ENCODE data around the gene IFT80.

The IFT80 gene

DNA sequence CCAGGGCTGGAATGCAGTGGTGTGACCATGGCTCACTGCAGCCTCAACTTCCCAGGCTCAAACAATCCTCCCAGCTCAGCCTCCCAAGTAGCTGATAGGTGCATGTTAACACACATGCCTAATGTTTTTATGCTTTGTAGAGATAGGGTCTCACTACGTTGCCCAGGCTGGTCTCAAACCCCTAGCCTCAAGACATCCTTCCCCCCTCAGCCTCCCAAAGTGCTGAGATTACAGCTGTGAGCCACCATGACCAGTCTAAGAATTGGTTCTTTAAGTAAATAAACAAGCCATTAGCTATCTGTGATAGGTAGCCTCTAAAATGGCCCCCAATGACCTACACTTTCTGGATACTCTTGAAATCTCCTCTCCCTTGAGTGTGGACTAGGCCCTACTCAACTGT, 46.8 kb upstream of the IFT80 start:
- H3K36me3 ChIP-seq (ENCODE audit: low read length) = peaks cover 41% of the 10 kb centered on the region

DNA sequence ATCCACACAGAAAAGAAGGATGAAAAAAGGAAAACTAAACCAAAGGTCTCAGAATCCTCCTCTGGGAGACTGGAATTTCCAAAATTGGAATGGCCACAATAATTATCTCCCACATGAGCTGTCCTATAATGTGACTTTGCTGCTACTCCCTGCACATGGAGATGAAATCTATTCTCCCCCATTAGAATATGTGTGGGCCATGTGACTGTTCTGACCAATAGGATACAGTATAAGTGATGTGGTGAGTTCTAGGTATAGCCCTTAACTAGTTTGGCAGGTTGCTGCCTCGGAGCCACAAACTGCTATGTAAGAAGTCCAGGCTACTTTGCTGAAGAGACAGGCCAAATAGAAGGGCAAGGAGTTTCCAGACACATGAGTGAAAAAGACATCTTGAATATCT, 45.4 kb upstream of the IFT80 start:
- no peaks in the 10 kb centered on the region for H3K9me2 ChIP-seq (replicated peaks; ENCODE audit: insufficient read depth, low read length)
- peaks cover 100% of the 10 kb centered on the region for H3K79me2 ChIP-seq (ENCODE audit: insufficient read depth, low read length)
- H3K36me3 ChIP-seq (ENCODE audit: low read length) = peaks cover 45% of the 10 kb centered on the region
- no peak overlapping the region for H2AFZ ChIP-seq (ENCODE audit: low read depth, low read length, severe bottlenecking)
- H3K9ac ChIP-seq (ENCODE audit: low read length) = no peak overlapping the region
- peak overlapping the region; percentile 7 for H3K4me2 ChIP-seq (ENCODE audit: low read depth, low read length, poor library complexity, severe bottlenecking)
- H3K27ac ChIP-seq (ENCODE audit: low read depth, low read length) = 0 out of 2 replicates have a peak overlapping the region, but pooled peaks have one; percentile 11
- H4K20me1 ChIP-seq (ENCODE audit: low read depth, low read length) = peaks cover 3% of the 10 kb centered on the region; the same call in 1 of the 2 replicates
- H3K4me3 ChIP-seq (ENCODE audit: insufficient read depth, low read length, poor library complexity, severe bottlenecking) = no peak overlapping the region
- TF ChIP-seq, protein P1, sequence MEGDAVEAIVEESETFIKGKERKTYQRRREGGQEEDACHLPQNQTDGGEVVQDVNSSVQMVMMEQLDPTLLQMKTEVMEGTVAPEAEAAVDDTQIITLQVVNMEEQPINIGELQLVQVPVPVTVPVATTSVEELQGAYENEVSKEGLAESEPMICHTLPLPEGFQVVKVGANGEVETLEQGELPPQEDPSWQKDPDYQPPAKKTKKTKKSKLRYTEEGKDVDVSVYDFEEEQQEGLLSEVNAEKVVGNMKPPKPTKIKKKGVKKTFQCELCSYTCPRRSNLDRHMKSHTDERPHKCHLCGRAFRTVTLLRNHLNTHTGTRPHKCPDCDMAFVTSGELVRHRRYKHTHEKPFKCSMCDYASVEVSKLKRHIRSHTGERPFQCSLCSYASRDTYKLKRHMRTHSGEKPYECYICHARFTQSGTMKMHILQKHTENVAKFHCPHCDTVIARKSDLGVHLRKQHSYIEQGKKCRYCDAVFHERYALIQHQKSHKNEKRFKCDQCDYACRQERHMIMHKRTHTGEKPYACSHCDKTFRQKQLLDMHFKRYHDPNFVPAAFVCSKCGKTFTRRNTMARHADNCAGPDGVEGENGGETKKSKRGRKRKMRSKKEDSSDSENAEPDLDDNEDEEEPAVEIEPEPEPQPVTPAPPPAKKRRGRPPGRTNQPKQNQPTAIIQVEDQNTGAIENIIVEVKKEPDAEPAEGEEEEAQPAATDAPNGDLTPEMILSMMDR (IDR thresholded peaks at IDR 0.05; ENCODE audit: insufficient read depth, low read length, poor library complexity, severe bottlenecking) = no peak
- TF ChIP-seq EZH2phosphoT487 (conservative IDR thresholded peaks at IDR 0.05; ENCODE audit: low read length) = no peak
- H3K27me3 ChIP-seq (ENCODE audit: low read length) = no peaks in the 10 kb centered on the region
- H3K9me3 ChIP-seq (ENCODE audit: insufficient read depth, low read length) = no peaks in the 10 kb centered on the region
- peaks cover 35% of the 10 kb centered on the region for H3F3A ChIP-seq (ENCODE audit: insufficient read depth)

More for the DNA sequence above, 46.8 kb upstream of the IFT80 start:
- H3K9ac ChIP-seq (ENCODE audit: low read length) = no peak overlapping the region
- no peaks in the 10 kb centered on the region for H3K9me2 ChIP-seq (replicated peaks; ENCODE audit: insufficient read depth, low read length)
- no peaks in the 10 kb centered on the region for H3K9me3 ChIP-seq (ENCODE audit: insufficient read depth, low read length)
- H3K27ac ChIP-seq (ENCODE audit: low read depth, low read length) = no peak overlapping the region
- TF ChIP-seq, protein P1 (IDR thresholded peaks at IDR 0.05; ENCODE audit: insufficient read depth, low read length, poor library complexity, severe bottlenecking) = no peak
- no peak for TF ChIP-seq EZH2phosphoT487 (conservative IDR thresholded peaks at IDR 0.05; ENCODE audit: low read length)
- H3K79me2 ChIP-seq (ENCODE audit: insufficient read depth, low read length) = peaks cover 86% of the 10 kb centered on the region
- no peaks in the 10 kb centered on the region for H3K27me3 ChIP-seq (ENCODE audit: low read length)
- peak overlapping the region; percentile 100 for H3K4me2 ChIP-seq (ENCODE audit: low read depth, low read length, poor library complexity, severe bottlenecking)
- no peaks in the 10 kb centered on the region; the same call in 1 of the 2 replicates for H4K20me1 ChIP-seq (ENCODE audit: low read depth, low read length)
- H3F3A ChIP-seq (ENCODE audit: insufficient read depth) = peaks cover 30% of the 10 kb centered on the region
- no peak overlapping the region for H3K4me3 ChIP-seq (ENCODE audit: insufficient read depth, low read length, poor library complexity, severe bottlenecking)
- H2AFZ ChIP-seq (ENCODE audit: low read depth, low read length, severe bottlenecking) = no peak overlapping the region

GRCh38 chr3:160440687-160441086, 41.7 kb upstream of the IFT80 start:
- Histone ChIP-seq H3K27ac (ENCODE audit: low read depth, low read length) (no peak overlapping the region), H3K79me2 (ENCODE audit: insufficient read depth, low read length) (peaks cover 92% of the 10 kb centered on the region), H3K27me3 (ENCODE audit: low read length) (no peaks in the 10 kb centered on the region), H3K4me2 (ENCODE audit: low read depth, low read length, poor library complexity, severe bottlenecking) (no peak overlapping the region), H3K9me3 (ENCODE audit: insufficient read depth, low read length) (no peaks in the 10 kb centered on the region), H3K9ac (ENCODE audit: low read length) (no peak overlapping the region), H2AFZ (ENCODE audit: low read depth, low read length, severe bottlenecking) (no peak overlapping the region), H3K4me3 (ENCODE audit: insufficient read depth, low read length, poor library complexity, severe bottlenecking) (no peak overlapping the region), H3K9me2 (replicated peaks; ENCODE audit: insufficient read depth, low read length) (no peaks in the 10 kb centered on the region), H3K36me3 (ENCODE audit: low read length) (peaks cover 47% of the 10 kb centered on the region), H3F3A (ENCODE audit: insufficient read depth) (peaks cover 61% of the 10 kb centered on the region), H4K20me1 (ENCODE audit: low read depth, low read length) (peaks cover 10% of the 10 kb centered on the region; the same call in 1 of the 2 replicates)
- no peak for TF ChIP-seq EZH2phosphoT487 (conservative IDR thresholded peaks at IDR 0.05; ENCODE audit: low read length)
- TF ChIP-seq, protein P1 (IDR thresholded peaks at IDR 0.05; ENCODE audit: insufficient read depth, low read length, poor library complexity, severe bottlenecking) = no peak
